GM23338 (cell line): ENCODE data around the gene COPE. TPM values are rescaled to one million over a fixed set of nuclear protein-coding genes. Genes with fewer than 3 reads are reported as not detected.

Experiments used
- ATAC-seq: fragments of 200-7000 bp; cut with Tn5 transposase; 3 replicates; pipeline ENCODE4 v1.9.1; 2020
- DNase-seq: peaks from one replicate; pipeline ENCODE4 v3.0.0-alpha.2; 2015; ENCODE audit warnings: low spot score
- H2AFZ ChIP-seq: fragments of 200-600 bp; sonication (generic); 2 replicates; pipeline ENCODE4 v1.8.0; 2016; ENCODE audit warnings: antibody characterized with exemption, mild to moderate bottlenecking, moderate library complexity
- H3F3A ChIP-seq: fragments of 200-600 bp; sonication (generic); replicated peaks from 2 replicates; pipeline ENCODE4 v1.8.0; 2017; ENCODE audit warnings: antibody characterized with exemption, mixed run types, low read depth
- H3K27ac ChIP-seq: fragments of 200-600 bp; sonication (generic); 2 replicates; pipeline ENCODE4 v1.6.1; 2016; ENCODE audit warnings: low read depth
- H3K27me3 ChIP-seq: fragments of 200-600 bp; sonication (generic); 2 replicates; pipeline ENCODE4 v1.8.0; 2016; ENCODE audit warnings: mild to moderate bottlenecking, mixed run types, moderate library complexity; ENCODE audit not compliant: insufficient read depth
- H3K36me3 ChIP-seq: fragments of 200-600 bp; sonication (generic); 2 replicates; pipeline ENCODE4 v1.8.0; 2016; ENCODE audit warnings: mild to moderate bottlenecking; ENCODE audit not compliant: insufficient read depth
- H3K4me1 ChIP-seq: fragments of 200-600 bp; sonication (generic); 2 replicates; pipeline ENCODE4 v1.8.0; 2016; ENCODE audit warnings: mild to moderate bottlenecking, moderate library complexity; ENCODE audit not compliant: insufficient read depth
- H3K4me2 ChIP-seq: fragments of 200-600 bp; sonication (generic); 2 replicates; pipeline ENCODE4 v1.7.1; 2017; ENCODE audit warnings: mixed run types
- H3K4me3 ChIP-seq: fragments of 200-600 bp; sonication (generic); 2 replicates; pipeline ENCODE4 v1.6.1; 2016; ENCODE audit warnings: mixed run types
- H3K79me2 ChIP-seq: fragments of 200-600 bp; sonication (generic); replicated peaks from 2 replicates; pipeline ENCODE4 v1.8.0; 2017; ENCODE audit warnings: mild to moderate bottlenecking; ENCODE audit not compliant: insufficient read depth
- H3K9me2 ChIP-seq: fragments of 200-600 bp; sonication (generic); 2 replicates; pipeline ENCODE4 v1.8.0; 2017; ENCODE audit not compliant: insufficient read depth
- H4K20me1 ChIP-seq: fragments of 200-600 bp; sonication (generic); replicated peaks from 2 replicates; pipeline ENCODE4 v1.8.0; 2017; ENCODE audit warnings: mild to moderate bottlenecking; ENCODE audit not compliant: insufficient read depth
- H3K27ac Mint-ChIP-seq: 2 replicates; pipeline ENCODE4 v1.8.0; 2020; ENCODE audit warnings: inconsistent platforms, mild to moderate bottlenecking, moderate library complexity, mixed read lengths
- H3K27me3 Mint-ChIP-seq: 3 replicates; pipeline ENCODE4 v1.8.0; 2022; ENCODE audit warnings: low read depth, mild to moderate bottlenecking, moderate library complexity, mixed read lengths, inconsistent platforms; ENCODE audit not compliant: insufficient read depth, poor library complexity
- H3K36me3 Mint-ChIP-seq: 3 replicates; pipeline ENCODE4 v1.8.0; 2021; ENCODE audit warnings: low read depth, mild to moderate bottlenecking, inconsistent platforms, moderate library complexity, mixed read lengths
- H3K4me1 Mint-ChIP-seq: 3 replicates; pipeline ENCODE4 v1.8.0; 2020; ENCODE audit warnings: mild to moderate bottlenecking, inconsistent platforms, mixed read lengths
- H3K4me3 Mint-ChIP-seq: 3 replicates; pipeline ENCODE4 v1.8.0; 2021; ENCODE audit warnings: moderate library complexity, mild to moderate bottlenecking, inconsistent platforms, mixed read lengths
- H3K9me3 Mint-ChIP-seq: 3 replicates; pipeline ENCODE4 v1.8.0; 2020; ENCODE audit warnings: moderate library complexity, mild to moderate bottlenecking, inconsistent platforms, mixed read lengths
- CTCF ChIP-seq, 2 experiments: fragments of 200-600 bp in 1 of 2; sonication (generic) in 1 of 2; conservative IDR thresholded peaks; 2 replicates each; pipeline versions ENCODE4 v1.5.1 to v1.6.1; 2016 to 2017; ENCODE audit warnings: antibody characterized with exemption in 2 of 2, low read depth in 2 of 2, mild to moderate bottlenecking in 2 of 2, moderate library complexity in 1 of 2
- ETS1 ChIP-seq: IDR thresholded peaks from 2 replicates; pipeline ENCODE4 v1.6.1; 2016; ENCODE audit warnings: antibody characterized with exemption
- REST ChIP-seq: IDR thresholded peaks from one replicate; pipeline ENCODE4 v1.6.1; 2018; ENCODE audit warnings: antibody characterized with exemption; ENCODE audit not compliant: unreplicated experiment
- polyA plus RNA-seq: library from polyadenylated mRNA; unstranded; fragments of >200 nt; fragmentation: Nextera tagmentation; extraction: Ambion mirVana; gene quantifications from 2 replicates; pipeline ENCODE4 v1.2.1, GENCODE V29; 2016
- total RNA-seq: library from RNA; depleted of rRNA; stranded (reverse); fragments of >200 nt; shearing (Covaris generic); gene quantifications from 2 replicates; pipeline ENCODE4 v1.2.3, GENCODE V29; 2014

Gene COPE
- total and polyA plus RNA-seq, 2 experiments from 2014 or later = 263 TPM

GRCh38 chr19:18941628-18942354, 22.6 kb upstream of the COPE start:
- peaks cover 5% of the 10 kb centered on the region; the same call in 1 of the 2 replicates for H3K27me3 ChIP-seq
- TF ChIP-seq REST (no peak), CTCF (conservative IDR thresholded peaks at IDR 0.05; ENCODE audit: low read depth in 2 of 2) (peak in 1 of 2 experiments; percentile 39; a peak in 2 of 4 replicates)
- H3K36me3 Mint-ChIP-seq = peaks cover 37% of the 10 kb centered on the region
- H3F3A ChIP-seq = peaks cover 7% of the 10 kb centered on the region; the same call in 1 of the 2 replicates
- H3K27ac ChIP-seq = no peak overlapping the region
- peak overlapping the region; percentile 74 for H3K4me2 ChIP-seq
- H3K4me3 ChIP-seq = peak overlapping the region; percentile 49
- no peaks in the 10 kb centered on the region for H3K36me3 ChIP-seq
- peak overlapping the region; percentile 62 for H3K4me3 Mint-ChIP-seq
- H3K9me3 Mint-ChIP-seq = no peaks in the 10 kb centered on the region
- peaks cover 21% of the 10 kb centered on the region for H3K4me1 Mint-ChIP-seq
- H4K20me1 ChIP-seq = no peaks in the 10 kb centered on the region
- peak; percentile 12 for ATAC-seq
- peaks cover 23% of the 10 kb centered on the region for H3K27me3 Mint-ChIP-seq
- no peaks in the 10 kb centered on the region for H3K9me2 ChIP-seq
- DNase-seq = peak; percentile 66
- H2AFZ ChIP-seq = peak overlapping the region; percentile 85; the same call in 1 of the 2 replicates
- no peak overlapping the region for H3K27ac Mint-ChIP-seq
- peaks cover 9% of the 10 kb centered on the region for H3K4me1 ChIP-seq
- 0 out of 2 replicates have a peak, but pooled peaks cover 3% of the 10 kb centered on the region for H3K79me2 ChIP-seq

GRCh38 chr19:18940769-18941627, 21.8 kb upstream of the COPE start, which contains the start of gene HOMER3:
HOMER3 (minus strand) TSS chr19:18941217; CDS start chr19:18938982, 2,235 bp downstream.
- peak within 1 kb of the TSS; percentile 78 for H3K27ac Mint-ChIP-seq
- DNase-seq (peak; percentile 80), ATAC-seq (peak; percentile 17)
- TF ChIP-seq ETS1 (no peak), REST (no peak), CTCF (conservative IDR thresholded peaks at IDR 0.05; ENCODE audit: low read depth in 2 of 2) (peak in 1 of 2 experiments; percentile 58; a peak in 2 of 4 replicates)
- Histone ChIP-seq H3K36me3 (no peaks in the 10 kb centered on the region), H3K79me2 (0 out of 2 replicates have a peak, but pooled peaks cover 3% of the 10 kb centered on the region), H3F3A (peaks cover 7% of the 10 kb centered on the region; the same call in 1 of the 2 replicates), H2AFZ (peak within 1 kb of the TSS; percentile 85; the same call in 1 of the 2 replicates), H3K4me1 (peaks cover 9% of the 10 kb centered on the region), H3K4me3 (peak within 1 kb of the TSS; percentile 81), H3K9me2 (no peaks in the 10 kb centered on the region), H3K27me3 (peaks cover 5% of the 10 kb centered on the region; the same call in 1 of the 2 replicates), H3K27ac (no peak within 1 kb of the TSS), H4K20me1 (no peaks in the 10 kb centered on the region; the same call in 1 of the 2 replicates), H3K4me2 (peak within 1 kb of the TSS; percentile 89)
- H3K4me3 Mint-ChIP-seq = peak within 1 kb of the TSS; percentile 91
- H3K4me1 Mint-ChIP-seq = peaks cover 21% of the 10 kb centered on the region
- no peaks in the 10 kb centered on the region for H3K9me3 Mint-ChIP-seq
- H3K36me3 Mint-ChIP-seq = peaks cover 33% of the 10 kb centered on the region
- H3K27me3 Mint-ChIP-seq = peaks cover 19% of the 10 kb centered on the region
